SU-DHL-6 (cell line): ENCODE results near the gene PSMA3.

Experiments used
- H2AFZ ChIP-seq: fragments of 200-600 bp; sonication (generic); 2 replicates; pipeline ENCODE4 v1.6.1; 2014; ENCODE audit warnings: low read depth, mild to moderate bottlenecking, moderate library complexity, mixed read lengths, antibody characterized with exemption, low read length; ENCODE audit not compliant: severe bottlenecking
- H3F3A ChIP-seq: fragments of 200-600 bp; shearing (Covaris generic); 2 replicates; pipeline ENCODE4 v1.6.0; 2016; ENCODE audit warnings: antibody characterized with exemption, mild to moderate bottlenecking; ENCODE audit not compliant: insufficient read depth
- H3K27ac ChIP-seq: fragments of 200-600 bp; sonication (generic); 2 replicates; pipeline ENCODE4 v1.5.1; 2016; ENCODE audit warnings: low read depth, mild to moderate bottlenecking, low read length, moderate library complexity, mixed read lengths
- H3K27me3 ChIP-seq: fragments of 200-600 bp; sonication (generic), shearing (Covaris generic); 2 replicates; pipeline ENCODE4 v1.6.0; 2014; ENCODE audit warnings: mild to moderate bottlenecking, low read length
- H3K36me3 ChIP-seq: fragments of 200-600 bp; sonication (generic); 2 replicates; pipeline ENCODE4 v1.6.1; 2014; ENCODE audit warnings: mild to moderate bottlenecking, low read length, mixed read lengths
- H3K4me2 ChIP-seq: fragments of 300-600, 200-600 bp; shearing (Covaris generic), sonication (generic); 2 replicates; pipeline ENCODE4 v1.6.0; 2014; ENCODE audit warnings: low read length, low read depth, mild to moderate bottlenecking; ENCODE audit not compliant: poor library complexity, severe bottlenecking
- H3K4me3 ChIP-seq: fragments of 200-600 bp; sonication (generic); 2 replicates; pipeline ENCODE4 v1.5.1; 2014; ENCODE audit warnings: antibody characterized with exemption, low read length, mild to moderate bottlenecking, mixed read lengths; ENCODE audit not compliant: insufficient read depth, poor library complexity, severe bottlenecking
- H3K79me2 ChIP-seq: fragments of 200-600 bp; sonication (generic); 2 replicates; pipeline ENCODE4 v1.6.1; 2014; ENCODE audit warnings: mild to moderate bottlenecking, low read length, moderate library complexity; ENCODE audit not compliant: insufficient read depth
- H3K9ac ChIP-seq: fragments of 200-600 bp; sonication (generic); 2 replicates; pipeline ENCODE4 v1.7.0; 2014; ENCODE audit warnings: mild to moderate bottlenecking, low read length
- H3K9me2 ChIP-seq: fragments of 200-600 bp; sonication (generic); replicated peaks from 2 replicates; pipeline ENCODE4 v1.6.1; 2014; ENCODE audit warnings: low read length; ENCODE audit not compliant: insufficient read depth
- H3K9me3 ChIP-seq: fragments of 200-600 bp; sonication (generic); 2 replicates; pipeline ENCODE4 v1.6.1; 2014; ENCODE audit warnings: low read length, mixed read lengths; ENCODE audit not compliant: insufficient read depth
- H4K20me1 ChIP-seq: fragments of 200-600 bp; sonication (generic); 2 replicates; pipeline ENCODE4 v1.6.1; 2014; ENCODE audit warnings: low read depth, mild to moderate bottlenecking, antibody characterized with exemption, low read length, moderate library complexity, mixed read lengths
- CTCF ChIP-seq: fragments of 200-600 bp; sonication (generic); IDR thresholded peaks from one replicate; pipeline ENCODE4 v1.5.1; 2017; ENCODE audit warnings: antibody characterized with exemption, mild to moderate bottlenecking, low read length, moderate library complexity; ENCODE audit not compliant: insufficient read depth, poor library complexity, severe bottlenecking
- EZH2phosphoT487 ChIP-seq: fragments of 200-600 bp; sonication (generic), shearing (Covaris generic); conservative IDR thresholded peaks from 2 replicates; pipeline ENCODE4 v1.6.1; 2018; ENCODE audit warnings: mild to moderate bottlenecking, antibody characterized with exemption, low read length, moderate library complexity, mixed read lengths

PSMA3 gene

DNA sequence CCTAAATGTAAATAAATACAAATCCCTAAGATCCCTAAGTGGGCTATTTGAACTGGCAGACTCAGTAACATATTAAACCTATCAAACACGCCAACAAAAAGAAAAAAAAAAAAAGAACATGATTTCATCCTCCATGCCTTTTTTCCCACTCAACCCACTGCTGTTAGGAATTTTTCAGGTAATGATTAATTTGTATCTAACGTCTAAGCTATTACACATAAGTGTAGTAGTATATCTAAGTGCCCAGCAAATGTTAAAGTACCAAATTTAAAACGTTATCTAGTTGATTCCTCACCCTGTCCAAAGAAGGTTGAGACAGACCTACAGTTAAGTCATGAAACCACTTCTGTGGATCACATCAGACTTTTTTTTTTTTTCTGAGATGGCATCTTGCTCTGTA lies 37.3 kb downstream of the PSMA3 start:
- Histone ChIP-seq H3K9me3 (no peaks in the 10 kb centered on the region), H4K20me1 (no peaks in the 10 kb centered on the region), H3F3A (peaks cover 13% of the 10 kb centered on the region), H3K27me3 (no peaks in the 10 kb centered on the region), H3K4me2 (no peak overlapping the region), H3K4me3 (no peak overlapping the region), H2AFZ (no peak overlapping the region), H3K27ac (no peak overlapping the region), H3K9ac (no peak overlapping the region), H3K36me3 (peaks cover 49% of the 10 kb centered on the region), H3K79me2 (peaks cover 96% of the 10 kb centered on the region), H3K9me2 (no peaks in the 10 kb centered on the region)
- no peak for TF ChIP-seq EZH2phosphoT487
- no peak for TF ChIP-seq CTCF

DNA sequence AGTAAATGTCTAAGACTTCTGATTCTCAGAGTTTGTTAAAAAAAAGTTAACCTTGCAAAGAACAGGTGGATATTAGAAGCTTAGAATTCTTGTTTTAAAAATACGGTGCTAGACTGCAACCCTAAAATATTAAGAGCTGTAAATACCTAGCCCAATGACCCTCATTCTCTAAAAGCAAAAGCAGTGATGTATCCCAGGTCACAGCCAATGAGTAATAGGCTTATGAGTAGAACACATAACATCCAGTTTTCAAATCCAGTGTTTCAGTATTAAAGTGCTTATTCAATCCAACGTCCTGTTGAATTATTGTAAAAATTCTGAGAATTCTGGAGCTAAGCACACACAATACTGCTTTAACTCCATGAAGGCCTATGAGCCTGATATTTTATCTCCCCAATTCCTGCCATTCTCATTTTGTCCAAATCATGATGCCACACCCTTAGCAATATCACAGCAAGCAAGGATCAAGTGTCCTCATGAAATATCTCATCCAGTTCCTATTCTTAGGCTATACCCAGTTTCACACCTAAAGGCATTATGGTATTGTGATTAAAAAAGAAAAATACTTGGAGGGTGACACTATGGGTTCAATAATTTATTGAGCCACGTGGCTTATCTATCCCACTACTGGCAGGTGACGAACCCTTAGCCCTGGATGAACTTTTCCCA lies 38.4 kb downstream of the PSMA3 start:
- Histone ChIP-seq H3K4me2 (no peak overlapping the region), H2AFZ (no peak overlapping the region), H4K20me1 (no peaks in the 10 kb centered on the region), H3K9me3 (no peaks in the 10 kb centered on the region), H3K9ac (no peak overlapping the region), H3F3A (peaks cover 13% of the 10 kb centered on the region), H3K27me3 (no peaks in the 10 kb centered on the region), H3K4me3 (no peak overlapping the region), H3K36me3 (peaks cover 60% of the 10 kb centered on the region), H3K27ac (no peak overlapping the region), H3K79me2 (peaks cover 96% of the 10 kb centered on the region), H3K9me2 (no peaks in the 10 kb centered on the region)
- TF ChIP-seq CTCF: no peak
- no peak for TF ChIP-seq EZH2phosphoT487

- H3K36me3 ChIP-seq: peaks cover 61% of the 10 kb centered on the region
- no peak overlapping the region for H3K27ac ChIP-seq
Observed at GRCh38 chr14:58283730-58284129, 39.1 kb downstream of the PSMA3 start.

More at GRCh38 chr14:58283730-58284129, 39.1 kb downstream of the PSMA3 start:
- no peaks in the 10 kb centered on the region for H3K9me3 ChIP-seq
- peaks cover 13% of the 10 kb centered on the region for H3F3A ChIP-seq
- peaks cover 1% of the 10 kb centered on the region; the same call in 1 of the 2 replicates for H4K20me1 ChIP-seq
- H2AFZ ChIP-seq: no peak overlapping the region
- no peak for TF ChIP-seq EZH2phosphoT487
- TF ChIP-seq CTCF: no peak
- H3K4me3 ChIP-seq: no peak overlapping the region
- no peak overlapping the region for H3K4me2 ChIP-seq
- H3K9ac ChIP-seq: no peak overlapping the region
- no peaks in the 10 kb centered on the region for H3K9me2 ChIP-seq
- H3K27me3 ChIP-seq: no peaks in the 10 kb centered on the region
- peaks cover 96% of the 10 kb centered on the region for H3K79me2 ChIP-seq
